Measurements from ENCODE around the gene METTL15.
A peak's percentile ranks its signal among the peaks of the same experiment; 100 is the strongest.

METTL15 gene

DNA sequence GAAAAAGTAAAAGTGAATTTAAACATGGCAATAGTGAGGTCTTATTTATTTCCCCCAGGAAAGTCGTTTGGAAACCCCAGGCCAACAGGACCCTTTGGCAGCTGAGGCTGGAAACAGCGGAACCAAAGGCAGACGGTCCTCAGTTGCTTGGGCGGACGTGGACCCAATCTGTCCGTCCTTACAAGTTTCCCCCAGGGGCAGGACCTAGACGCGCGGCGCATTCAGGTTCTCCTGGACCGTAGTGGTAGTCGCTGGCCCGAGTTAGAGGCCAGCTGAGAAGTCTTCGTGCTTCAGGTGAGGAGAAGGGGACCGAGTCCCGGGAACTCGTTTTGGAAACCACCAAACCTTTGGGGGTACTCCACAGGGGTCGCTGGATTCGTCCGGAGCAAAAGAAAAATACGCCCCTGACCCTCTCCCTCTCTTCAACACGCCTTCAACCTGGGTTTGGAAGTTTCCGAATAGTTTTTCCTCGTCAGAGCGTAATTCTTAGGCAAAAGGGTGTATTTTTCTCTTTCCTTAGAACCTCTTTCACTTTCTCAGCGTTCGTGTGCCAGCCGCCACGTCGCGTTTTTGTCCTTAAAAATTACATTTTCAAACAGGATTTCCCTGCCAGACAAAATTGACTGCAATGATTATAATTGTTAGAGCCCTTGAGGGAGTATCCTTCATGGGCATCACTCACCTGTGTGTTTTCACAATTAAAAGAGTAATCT is 2.1 kb downstream of the METTL15 start:
- Histone ChIP-seq H3K27me3 (ENCODE audit: low read depth, low read length) (no peaks in the 10 kb centered on the region), H2AFZ (ENCODE audit: low read depth, low read length) (peak overlapping the region; percentile 89), H4K20me1 (ENCODE audit: insufficient read depth, low read length) (0 out of 2 replicates have a peak, but pooled peaks cover 3% of the 10 kb centered on the region), H3K9ac (ENCODE audit: low read length) (peak overlapping the region; percentile 90), H3K4me2 (ENCODE audit: low read length) (peak overlapping the region; percentile 86), H3K79me2 (ENCODE audit: low read length) (peaks cover 72% of the 10 kb centered on the region), H3K9me3 (ENCODE audit: insufficient read depth, low read length) (no peaks in the 10 kb centered on the region), H3K36me3 (replicated peaks; ENCODE audit: low read depth, low read length) (no peaks in the 10 kb centered on the region), H3K4me3 (ENCODE audit: low read length) (peak overlapping the region; percentile 85), H3K27ac (ENCODE audit: low read length) (peak overlapping the region; percentile 44), H3K4me1 (ENCODE audit: low read length) (peaks cover 35% of the 10 kb centered on the region)
- TF ChIP-seq EZH2phosphoT487 (IDR thresholded peaks at IDR 0.05; ENCODE audit: low read depth): no peak
- TF ChIP-seq, protein P1, sequence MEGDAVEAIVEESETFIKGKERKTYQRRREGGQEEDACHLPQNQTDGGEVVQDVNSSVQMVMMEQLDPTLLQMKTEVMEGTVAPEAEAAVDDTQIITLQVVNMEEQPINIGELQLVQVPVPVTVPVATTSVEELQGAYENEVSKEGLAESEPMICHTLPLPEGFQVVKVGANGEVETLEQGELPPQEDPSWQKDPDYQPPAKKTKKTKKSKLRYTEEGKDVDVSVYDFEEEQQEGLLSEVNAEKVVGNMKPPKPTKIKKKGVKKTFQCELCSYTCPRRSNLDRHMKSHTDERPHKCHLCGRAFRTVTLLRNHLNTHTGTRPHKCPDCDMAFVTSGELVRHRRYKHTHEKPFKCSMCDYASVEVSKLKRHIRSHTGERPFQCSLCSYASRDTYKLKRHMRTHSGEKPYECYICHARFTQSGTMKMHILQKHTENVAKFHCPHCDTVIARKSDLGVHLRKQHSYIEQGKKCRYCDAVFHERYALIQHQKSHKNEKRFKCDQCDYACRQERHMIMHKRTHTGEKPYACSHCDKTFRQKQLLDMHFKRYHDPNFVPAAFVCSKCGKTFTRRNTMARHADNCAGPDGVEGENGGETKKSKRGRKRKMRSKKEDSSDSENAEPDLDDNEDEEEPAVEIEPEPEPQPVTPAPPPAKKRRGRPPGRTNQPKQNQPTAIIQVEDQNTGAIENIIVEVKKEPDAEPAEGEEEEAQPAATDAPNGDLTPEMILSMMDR (IDR thresholded peaks at IDR 0.05; ENCODE audit: low read depth, low read length): no peak

DNA sequence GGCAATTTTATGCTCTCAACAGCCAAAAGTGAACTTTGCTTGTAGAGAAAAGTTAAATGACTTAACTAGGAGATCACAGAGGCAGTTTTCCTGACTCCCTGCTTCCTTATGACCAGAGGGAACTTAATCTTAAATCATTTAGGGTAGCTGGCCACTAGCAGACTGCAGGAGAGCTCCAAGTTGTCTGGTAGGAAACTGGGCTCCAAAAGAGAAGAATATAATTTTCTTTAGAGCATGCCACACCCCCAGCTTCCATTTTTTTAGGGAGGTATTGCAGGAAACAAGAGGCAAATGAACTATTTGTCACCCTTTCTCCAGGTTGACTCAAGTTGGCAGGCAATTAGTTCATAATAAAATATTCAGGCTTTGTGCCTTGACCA is 2.6 kb downstream of the METTL15 start:
- peaks cover 31% of the 10 kb centered on the region for H3K4me1 ChIP-seq (ENCODE audit: low read length)
- peak overlapping the region; percentile 90 for H3K9ac ChIP-seq (ENCODE audit: low read length)
- no peaks in the 10 kb centered on the region for H3K27me3 ChIP-seq (ENCODE audit: low read depth, low read length)
- peak overlapping the region; percentile 89 for H2AFZ ChIP-seq (ENCODE audit: low read depth, low read length)
- H3K9me3 ChIP-seq (ENCODE audit: insufficient read depth, low read length): no peaks in the 10 kb centered on the region
- peak overlapping the region; percentile 85 for H3K4me3 ChIP-seq (ENCODE audit: low read length)
- H3K27ac ChIP-seq (ENCODE audit: low read length): peak overlapping the region; percentile 44; the same call in 1 of the 2 replicates
- H4K20me1 ChIP-seq (ENCODE audit: insufficient read depth, low read length): 0 out of 2 replicates have a peak, but pooled peaks cover 3% of the 10 kb centered on the region
- peak overlapping the region; percentile 86 for H3K4me2 ChIP-seq (ENCODE audit: low read length)
- no peaks in the 10 kb centered on the region for H3K36me3 ChIP-seq (replicated peaks; ENCODE audit: low read depth, low read length)
- H3K79me2 ChIP-seq (ENCODE audit: low read length): peaks cover 66% of the 10 kb centered on the region
- TF ChIP-seq EZH2phosphoT487 (IDR thresholded peaks at IDR 0.05; ENCODE audit: low read depth): no peak
- TF ChIP-seq, protein P1 (IDR thresholded peaks at IDR 0.05; ENCODE audit: low read depth, low read length): no peak

DNA sequence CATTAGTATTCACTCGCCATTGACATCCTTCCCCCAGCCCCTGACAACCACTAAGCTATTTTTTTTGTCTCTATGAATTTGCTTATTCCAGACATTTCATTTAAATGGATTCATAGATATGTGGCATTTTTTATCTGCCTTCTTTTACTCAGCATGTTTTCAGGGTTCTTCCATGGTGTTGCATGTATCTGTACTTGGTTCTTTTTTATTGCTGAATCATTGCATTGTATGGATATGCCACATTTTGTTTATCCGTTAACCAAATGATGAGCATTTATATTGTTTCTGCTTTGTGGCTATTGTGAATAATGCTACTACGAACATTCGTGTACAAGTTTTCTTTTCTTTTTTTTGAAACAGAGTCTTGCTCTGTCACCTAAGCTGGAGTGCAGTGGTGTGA is 5.9 kb downstream of the METTL15 start:
- no peak overlapping the region for H3K4me2 ChIP-seq (ENCODE audit: low read length)
- TF ChIP-seq, protein P1 (IDR thresholded peaks at IDR 0.05; ENCODE audit: low read depth, low read length): no peak
- no peak for TF ChIP-seq EZH2phosphoT487 (IDR thresholded peaks at IDR 0.05; ENCODE audit: low read depth)
- H3K27me3 ChIP-seq (ENCODE audit: low read depth, low read length): no peaks in the 10 kb centered on the region
- H3K36me3 ChIP-seq (replicated peaks; ENCODE audit: low read depth, low read length): peaks cover 3% of the 10 kb centered on the region
- H3K4me3 ChIP-seq (ENCODE audit: low read length): no peak overlapping the region
- no peak overlapping the region for H3K27ac ChIP-seq (ENCODE audit: low read length)
- no peak overlapping the region for H3K9ac ChIP-seq (ENCODE audit: low read length)
- H3K9me3 ChIP-seq (ENCODE audit: insufficient read depth, low read length): no peaks in the 10 kb centered on the region
- peaks cover 15% of the 10 kb centered on the region for H3K4me1 ChIP-seq (ENCODE audit: low read length)
- no peak overlapping the region for H2AFZ ChIP-seq (ENCODE audit: low read depth, low read length)
- peaks cover 36% of the 10 kb centered on the region for H3K79me2 ChIP-seq (ENCODE audit: low read length)
- H4K20me1 ChIP-seq (ENCODE audit: insufficient read depth, low read length): peaks cover 8% of the 10 kb centered on the region; the same call in 1 of the 2 replicates

DNA sequence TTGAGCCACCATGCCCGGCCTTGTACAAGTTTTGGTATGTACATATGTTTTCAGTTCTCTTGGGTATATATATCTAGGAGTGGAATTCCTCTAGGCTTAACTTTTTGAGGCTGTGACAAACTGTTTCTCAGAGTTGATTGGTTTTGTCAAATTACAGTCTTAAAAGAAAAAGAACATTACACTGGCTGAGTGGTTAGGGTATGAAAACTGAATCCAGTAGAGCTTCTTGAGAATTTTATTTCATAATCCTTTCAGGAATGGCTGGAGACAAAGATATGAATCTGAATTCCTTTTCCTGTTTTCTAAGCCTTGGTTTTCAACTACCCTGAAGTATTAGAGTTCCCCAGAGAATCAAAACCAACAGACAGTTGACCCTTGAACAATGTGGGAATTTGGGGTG is 6.5 kb downstream of the METTL15 start:
- H3K9ac ChIP-seq (ENCODE audit: low read length): no peak overlapping the region
- H3K79me2 ChIP-seq (ENCODE audit: low read length): peaks cover 30% of the 10 kb centered on the region
- no peaks in the 10 kb centered on the region for H3K27me3 ChIP-seq (ENCODE audit: low read depth, low read length)
- no peaks in the 10 kb centered on the region for H3K9me3 ChIP-seq (ENCODE audit: insufficient read depth, low read length)
- TF ChIP-seq, protein P1 (IDR thresholded peaks at IDR 0.05; ENCODE audit: low read depth, low read length): no peak
- TF ChIP-seq EZH2phosphoT487 (IDR thresholded peaks at IDR 0.05; ENCODE audit: low read depth): no peak
- no peak overlapping the region for H2AFZ ChIP-seq (ENCODE audit: low read depth, low read length)
- H3K4me1 ChIP-seq (ENCODE audit: low read length): peaks cover 9% of the 10 kb centered on the region
- no peak overlapping the region for H3K4me2 ChIP-seq (ENCODE audit: low read length)
- H3K36me3 ChIP-seq (replicated peaks; ENCODE audit: low read depth, low read length): peaks cover 3% of the 10 kb centered on the region
- no peak overlapping the region for H3K4me3 ChIP-seq (ENCODE audit: low read length)
- H4K20me1 ChIP-seq (ENCODE audit: insufficient read depth, low read length): peaks cover 8% of the 10 kb centered on the region; the same call in 1 of the 2 replicates
- no peak overlapping the region for H3K27ac ChIP-seq (ENCODE audit: low read length)
